ENCODE results near the gene MRPL20.

GRCh38 chr1:1420654-1421141 is 13.6 kb upstream of the MRPL20 start:
- TF ChIP-seq FOXM1 (IDR thresholded peaks at IDR 0.05; ENCODE audit: borderline replicate concordance, low read depth) (no peak), RAD21 (IDR thresholded peaks at IDR 0.05; ENCODE audit: low read depth) (no peak), CREB1 (IDR thresholded peaks at IDR 0.05; ENCODE audit: low read depth) (no peak), MAX (IDR thresholded peaks at IDR 0.05) (no peak), TAF1 (IDR thresholded peaks at IDR 0.05; ENCODE audit: low read depth) (no peak), EGR1 (IDR thresholded peaks at IDR 0.05) (no peak), ZBTB7A (IDR thresholded peaks at IDR 0.05; ENCODE audit: low read depth) (no peak), REST (IDR thresholded peaks at IDR 0.05; ENCODE audit: low read depth) (no peak)

All from Ishikawa (cell line).